ENCODE data around the gene IGF2.

- no peak for TF ChIP-seq CTCF (IDR thresholded peaks at IDR 0.05)
- TF ChIP-seq SIN3A (IDR thresholded peaks at IDR 0.05; ENCODE audit: borderline replicate concordance, insufficient read depth, low read depth, low read length) = no peak
- TF ChIP-seq, protein P1, sequence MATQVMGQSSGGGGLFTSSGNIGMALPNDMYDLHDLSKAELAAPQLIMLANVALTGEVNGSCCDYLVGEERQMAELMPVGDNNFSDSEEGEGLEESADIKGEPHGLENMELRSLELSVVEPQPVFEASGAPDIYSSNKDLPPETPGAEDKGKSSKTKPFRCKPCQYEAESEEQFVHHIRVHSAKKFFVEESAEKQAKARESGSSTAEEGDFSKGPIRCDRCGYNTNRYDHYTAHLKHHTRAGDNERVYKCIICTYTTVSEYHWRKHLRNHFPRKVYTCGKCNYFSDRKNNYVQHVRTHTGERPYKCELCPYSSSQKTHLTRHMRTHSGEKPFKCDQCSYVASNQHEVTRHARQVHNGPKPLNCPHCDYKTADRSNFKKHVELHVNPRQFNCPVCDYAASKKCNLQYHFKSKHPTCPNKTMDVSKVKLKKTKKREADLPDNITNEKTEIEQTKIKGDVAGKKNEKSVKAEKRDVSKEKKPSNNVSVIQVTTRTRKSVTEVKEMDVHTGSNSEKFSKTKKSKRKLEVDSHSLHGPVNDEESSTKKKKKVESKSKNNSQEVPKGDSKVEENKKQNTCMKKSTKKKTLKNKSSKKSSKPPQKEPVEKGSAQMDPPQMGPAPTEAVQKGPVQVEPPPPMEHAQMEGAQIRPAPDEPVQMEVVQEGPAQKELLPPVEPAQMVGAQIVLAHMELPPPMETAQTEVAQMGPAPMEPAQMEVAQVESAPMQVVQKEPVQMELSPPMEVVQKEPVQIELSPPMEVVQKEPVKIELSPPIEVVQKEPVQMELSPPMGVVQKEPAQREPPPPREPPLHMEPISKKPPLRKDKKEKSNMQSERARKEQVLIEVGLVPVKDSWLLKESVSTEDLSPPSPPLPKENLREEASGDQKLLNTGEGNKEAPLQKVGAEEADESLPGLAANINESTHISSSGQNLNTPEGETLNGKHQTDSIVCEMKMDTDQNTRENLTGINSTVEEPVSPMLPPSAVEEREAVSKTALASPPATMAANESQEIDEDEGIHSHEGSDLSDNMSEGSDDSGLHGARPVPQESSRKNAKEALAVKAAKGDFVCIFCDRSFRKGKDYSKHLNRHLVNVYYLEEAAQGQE (IDR thresholded peaks at IDR 0.05; ENCODE audit: insufficient read depth in 1 of 2, low read depth in 2 of 2, low read length in 1 of 2) = no peak
Measured at GRCh38 chr11:2136209-2136951, 2.8 kb downstream of the IGF2 start.

Measured in Panc1 (cell line).